CD14-positive monocyte (primary cell): ENCODE measurements around the gene MMP7. TPM values are rescaled to one million over a fixed set of nuclear protein-coding genes. Genes with fewer than 3 reads are reported as not detected.

Experiments
- DNase-seq, 3 donors: peaks; one replicate each; pipeline ENCODE4 v3.0.0-alpha.2; 2011 to 2022
- H2AFZ ChIP-seq: 2 replicates; pipeline ENCODE4 v1.6.0; 2012; ENCODE audit warnings: mild to moderate bottlenecking, low read depth, low read length, inconsistent platforms; ENCODE audit not compliant: insufficient read depth, poor library complexity, severe bottlenecking
- H3K27ac ChIP-seq, 2 donors: 1 replicate in 1 of 2; 2 replicates in 1 of 2; pipeline ENCODE4 v1.5.1; 2012 to 2013; ENCODE audit warnings: low read length in 2 of 2, control low read depth in 1 of 2, inconsistent platforms in 1 of 2, low read depth in 1 of 2, mild to moderate bottlenecking in 1 of 2
- H3K27me3 ChIP-seq, 2 donors: one replicate each; pipeline versions ENCODE4 v1.6.0 to v1.6.1; 2011 to 2013; ENCODE audit warnings: low read length in 2 of 2; ENCODE audit not compliant: control insufficient read depth in 2 of 2, insufficient read depth in 2 of 2
- H3K36me3 ChIP-seq, 2 donors: replicated peaks in 1 of 2; 1 replicate in 1 of 2; 2 replicates in 1 of 2; pipeline versions ENCODE4 v1.5.1 to v1.6.1; 2012 to 2013; ENCODE audit warnings: low read length in 2 of 2, control low read depth in 1 of 2, inconsistent platforms in 1 of 2, mild to moderate bottlenecking in 1 of 2; ENCODE audit not compliant: insufficient read depth in 2 of 2, control insufficient read depth in 1 of 2
- H3K4me1 ChIP-seq, 2 donors: 1 replicate in 1 of 2; 2 replicates in 1 of 2; pipeline versions ENCODE4 v1.5.1 to v1.6.1; 2012 to 2013; ENCODE audit warnings: low read length in 2 of 2, control low read depth in 1 of 2, inconsistent platforms in 1 of 2, mild to moderate bottlenecking in 1 of 2, moderate library complexity in 1 of 2; ENCODE audit not compliant: insufficient read depth in 2 of 2, control insufficient read depth in 1 of 2
- H3K4me2 ChIP-seq: replicated peaks from 2 replicates; pipeline ENCODE3; 2012; ENCODE audit warnings: low read length, moderate library complexity, mild to moderate bottlenecking; ENCODE audit not compliant: poor library complexity, severe bottlenecking; ENCODE audit errors: extremely low read depth
- H3K4me3 ChIP-seq, 3 experiments: fragments of 200-600 bp in 1 of 3; sonication (generic) in 1 of 3; replicated peaks in 1 of 3; 1 replicate in 2 of 3; 2 replicates in 1 of 3; pipeline ENCODE4 v1.5.1; 2011 to 2013; ENCODE audit warnings: low read length in 3 of 3, mild to moderate bottlenecking in 3 of 3, control low read depth in 2 of 3, low read depth in 2 of 3, inconsistent platforms in 1 of 3, moderate library complexity in 1 of 3
- H3K79me2 ChIP-seq: 2 replicates; pipeline ENCODE4 v1.6.0; 2012; ENCODE audit warnings: mild to moderate bottlenecking, control low read depth, inconsistent platforms, low read length, moderate library complexity; ENCODE audit not compliant: insufficient read depth
- H3K9ac ChIP-seq: 2 replicates; pipeline ENCODE4 v1.6.0; 2017; ENCODE audit warnings: low read length, mild to moderate bottlenecking; ENCODE audit not compliant: insufficient read depth, poor library complexity, severe bottlenecking
- H3K9me3 ChIP-seq, 2 donors: replicated peaks in 1 of 2; 1 replicate in 1 of 2; 2 replicates in 1 of 2; pipeline versions ENCODE4 v1.5.1 to v1.6.1; 2012 to 2013; ENCODE audit warnings: low read length in 2 of 2, control low read depth in 1 of 2; ENCODE audit not compliant: control insufficient read depth in 1 of 2, insufficient read depth in 1 of 2
- H4K20me1 ChIP-seq: 2 replicates; pipeline ENCODE4 v1.6.0; 2012; ENCODE audit warnings: mild to moderate bottlenecking, low read length, control low read depth, moderate library complexity; ENCODE audit not compliant: insufficient read depth
- H3K27ac Mint-ChIP-seq, 7 donors: one replicate each; pipeline ENCODE4 v1.8.0; 2020; ENCODE audit warnings: mild to moderate bottlenecking in 7 of 7, mixed read lengths in 7 of 7, moderate library complexity in 6 of 7, inconsistent platforms in 2 of 7
- H3K27me3 Mint-ChIP-seq, 3 donors: one replicate each; pipeline ENCODE4 v1.8.0; 2021 to 2022; ENCODE audit warnings: low read depth in 3 of 3, mild to moderate bottlenecking in 3 of 3, mixed read lengths in 3 of 3, moderate library complexity in 3 of 3, inconsistent platforms in 1 of 3
- H3K36me3 Mint-ChIP-seq, 2 donors: one replicate each; pipeline ENCODE4 v1.8.0; 2020; ENCODE audit warnings: mixed read lengths in 2 of 2, inconsistent platforms in 1 of 2, mild to moderate bottlenecking in 1 of 2
- H3K4me1 Mint-ChIP-seq: one replicate; pipeline ENCODE4 v1.8.0; 2020; ENCODE audit warnings: mild to moderate bottlenecking, mixed read lengths
- H3K4me3 Mint-ChIP-seq, 2 donors: one replicate each; pipeline ENCODE4 v1.8.0; 2020; ENCODE audit warnings: mild to moderate bottlenecking in 2 of 2, mixed read lengths in 2 of 2, moderate library complexity in 1 of 2
- H3K9me3 Mint-ChIP-seq, 7 donors: one replicate each; pipeline ENCODE4 v1.8.0; 2020 to 2022; ENCODE audit warnings: mixed read lengths in 7 of 7, mild to moderate bottlenecking in 6 of 7, moderate library complexity in 6 of 7, inconsistent platforms in 2 of 7
- CTCF ChIP-seq: fragments of 200-600 bp; IDR thresholded peaks from one replicate; pipeline ENCODE4 v1.8.0; 2022; ENCODE audit warnings: antibody characterized with exemption, mild to moderate bottlenecking
- WGBS: methylation state at CpG from one replicate; pipeline ENCODE4 v1.1.5; 2013; ENCODE audit warnings: missing lambda C conversion rate; ENCODE audit not compliant: insufficient coverage; 5-methylcytosine and 5-hydroxymethylcytosine counted together
- intact Hi-C, 2 donors: fragments of 100-400 bp; cut with micrococcal nuclease; formaldehyde crosslinking; loops; one replicate each; pipeline versions ENCODE4 v1.15.0 to v1.15.1; 2023
- polyA minus RNA-seq: library from RNA; depleted of rRNA, polyadenylated mRNA; stranded (reverse); fragments of >200 nt; gene quantifications from 2 replicates; pipeline ENCODE4 v1.2.3, GENCODE V29; 2012
- polyA plus RNA-seq, 3 donors: library from polyadenylated mRNA; depleted of rRNA in 1 of 3; unstranded in 2 of 3; stranded (reverse) in 1 of 3; fragments of 300-500 nt in 2 of 3; fragments of >200 nt in 1 of 3; fragmentation: Illumina TruSeq in 2 of 3; gene quantifications; 1 replicate in 2 of 3; 2 replicates in 1 of 3; pipeline ENCODE4 v1.2.3, GENCODE V29; 2012 to 2021
- total RNA-seq, 12 experiments: library from RNA in 1 of 12; stranded (reverse) in 1 of 12; fragments of 120-200 nt in 1 of 12; gene quantifications; one replicate each; pipeline ENCODE4 v1.2.4 and lab custom pipeline; 2013 to 2026; ENCODE audit warnings: mixed read lengths in 6 of 12, inconsistent platforms in 1 of 12

Gene MMP7
- not detected for total RNA-seq (2013)
- polyA plus RNA-seq (not detected), polyA minus RNA-seq (not detected in 2 replicates), total RNA-seq (lab: John Stamatoyannopoulos, UW) (0 to 1.5 (median 0.21) reads per million in 11 experiments)

- H3K9ac ChIP-seq, result no peak within 1 kb of the TSS
- Mint-ChIP-seq H3K9me3 (peaks cover 0 to 1% (median 0%) of the 10 kb centered on the region in 7 donors), H3K36me3 (no peaks in the 10 kb centered on the region), H3K4me1 (peaks cover 12% of the 10 kb centered on the region), H3K4me3 (peak within 1 kb of the TSS; percentile 5 to 79), H3K27me3 (peaks cover 0 to 2% (median 0%) of the 10 kb centered on the region in 3 donors), H3K27ac (peak within 1 kb of the TSS in 1 of 7 donors; percentile 42)
- H3K9me3 ChIP-seq, result no peaks in the 10 kb centered on the region
- no peak for TF ChIP-seq CTCF
- intact Hi-C loops, result no loop called here
- H3K27ac ChIP-seq, result no peak within 1 kb of the TSS
- peak within 1 kb of the TSS in 1 of 3 experiments; percentile 57 for H3K4me3 ChIP-seq
- WGBS, result 20% methylated on average over 6 of the region's 8 CpGs
- peak within 1 kb of the TSS; percentile 56 for H3K4me2 ChIP-seq
- H2AFZ ChIP-seq, result peak within 1 kb of the TSS; percentile 76
- H3K4me1 ChIP-seq, result peaks cover 0 to 4% of the 10 kb centered on the region in 2 donors
- no peaks in the 10 kb centered on the region for H3K36me3 ChIP-seq
- H3K27me3 ChIP-seq, result no peaks in the 10 kb centered on the region
- H4K20me1 ChIP-seq, result no peaks in the 10 kb centered on the region
- H3K79me2 ChIP-seq, result no peaks in the 10 kb centered on the region
- peak; percentile 3 to 20 (median 8) for DNase-seq
These were observed at the start of gene MMP7 for GRCh38 chr11:102530558-102530957. Gene MMP7 (minus strand): TSS chr11:102530747. CDS start chr11:102530700, 47 bp downstream.

- H4K20me1 ChIP-seq, result no peaks in the 10 kb centered on the region
- no peaks in the 10 kb centered on the region for H3K36me3 ChIP-seq
- H3K4me2 ChIP-seq, result no peak overlapping the region
- H3K4me3 Mint-ChIP-seq, result no peak overlapping the region
- H3K9me3 Mint-ChIP-seq, result peaks cover 0 to 2% (median 0%) of the 10 kb centered on the region in 7 donors
- H2AFZ ChIP-seq, result no peak overlapping the region
- no peak overlapping the region for H3K9ac ChIP-seq
- no peaks in the 10 kb centered on the region for H3K27me3 ChIP-seq
- H3K79me2 ChIP-seq, result no peaks in the 10 kb centered on the region
- intact Hi-C loops, result no loop called here
- H3K9me3 ChIP-seq, result no peaks in the 10 kb centered on the region
- peaks cover 0 to 2% (median 0%) of the 10 kb centered on the region in 3 donors for H3K27me3 Mint-ChIP-seq
- peak overlapping the region in 1 of 2 donors; percentile 24 for H3K27ac ChIP-seq
- H3K4me1 ChIP-seq, result peaks cover 21 to 39% of the 10 kb centered on the region in 2 donors
- no peak for TF ChIP-seq CTCF
- H3K4me3 ChIP-seq, result peak overlapping the region in 1 of 3 experiments; percentile 24
- peaks cover 36% of the 10 kb centered on the region for H3K4me1 Mint-ChIP-seq
- DNase-seq, result no peak
- peaks cover 0 to 2% of the 10 kb centered on the region in 2 donors for H3K36me3 Mint-ChIP-seq
- WGBS, result 62% methylated on average over 1 of the region's 2 CpGs
- H3K27ac Mint-ChIP-seq, result peak overlapping the region; percentile 60 to 85 (median 74)
These were observed 47.2 kb upstream of the MMP7 start for GRCh38 chr11:102577723-102578122.
